Measurements from ENCODE around the gene RAB22A. TPM values are rescaled to one million over a fixed set of nuclear protein-coding genes. Genes with fewer than 3 reads are reported as not detected.
A peak's percentile ranks its signal among the peaks of the same experiment; 100 is the strongest.

The RAB22A gene
- total RNA-seq, 1 donor from 2014 or later, result 25.2 TPM

DNA sequence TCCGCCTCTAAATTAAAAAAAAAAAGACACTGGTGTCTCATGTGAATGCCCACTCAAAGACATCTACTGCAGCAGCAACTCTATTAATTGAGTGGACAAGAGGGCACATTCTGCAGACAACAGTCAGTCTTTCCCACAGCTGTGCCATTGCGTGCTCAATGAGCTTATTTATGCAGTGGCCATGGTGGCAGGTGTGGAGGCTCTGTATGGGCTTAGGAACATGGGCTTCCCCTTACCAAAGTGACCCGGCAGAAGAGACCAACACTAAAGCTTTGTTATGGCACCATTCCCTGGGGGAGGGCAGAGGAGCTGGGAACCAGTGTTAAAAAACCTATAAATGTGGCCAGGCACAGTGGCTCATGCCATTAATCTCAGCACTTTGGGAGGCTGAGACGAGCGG, 75.3 kb downstream of the RAB22A start:
- H3K36me3 Mint-ChIP-seq (ENCODE audit: low read depth), result peaks cover 3% of the 10 kb centered on the region
- TF ChIP-seq, protein P1, sequence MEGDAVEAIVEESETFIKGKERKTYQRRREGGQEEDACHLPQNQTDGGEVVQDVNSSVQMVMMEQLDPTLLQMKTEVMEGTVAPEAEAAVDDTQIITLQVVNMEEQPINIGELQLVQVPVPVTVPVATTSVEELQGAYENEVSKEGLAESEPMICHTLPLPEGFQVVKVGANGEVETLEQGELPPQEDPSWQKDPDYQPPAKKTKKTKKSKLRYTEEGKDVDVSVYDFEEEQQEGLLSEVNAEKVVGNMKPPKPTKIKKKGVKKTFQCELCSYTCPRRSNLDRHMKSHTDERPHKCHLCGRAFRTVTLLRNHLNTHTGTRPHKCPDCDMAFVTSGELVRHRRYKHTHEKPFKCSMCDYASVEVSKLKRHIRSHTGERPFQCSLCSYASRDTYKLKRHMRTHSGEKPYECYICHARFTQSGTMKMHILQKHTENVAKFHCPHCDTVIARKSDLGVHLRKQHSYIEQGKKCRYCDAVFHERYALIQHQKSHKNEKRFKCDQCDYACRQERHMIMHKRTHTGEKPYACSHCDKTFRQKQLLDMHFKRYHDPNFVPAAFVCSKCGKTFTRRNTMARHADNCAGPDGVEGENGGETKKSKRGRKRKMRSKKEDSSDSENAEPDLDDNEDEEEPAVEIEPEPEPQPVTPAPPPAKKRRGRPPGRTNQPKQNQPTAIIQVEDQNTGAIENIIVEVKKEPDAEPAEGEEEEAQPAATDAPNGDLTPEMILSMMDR (IDR thresholded peaks at IDR 0.05), result no peak
- H3K4me1 Mint-ChIP-seq (ENCODE audit: low read depth), result peaks cover 2% of the 10 kb centered on the region
- no peaks in the 10 kb centered on the region for H3K27me3 Mint-ChIP-seq (ENCODE audit: low read depth)
- no peak for DNase-seq (ENCODE audit: low spot score)
- no peak overlapping the region for H3K4me3 Mint-ChIP-seq (ENCODE audit: unreplicated experiment)
- peaks cover 16% of the 10 kb centered on the region for H3K9me3 Mint-ChIP-seq (ENCODE audit: low read depth)
- no peak overlapping the region for H3K27ac Mint-ChIP-seq (ENCODE audit: unreplicated experiment)

DNA sequence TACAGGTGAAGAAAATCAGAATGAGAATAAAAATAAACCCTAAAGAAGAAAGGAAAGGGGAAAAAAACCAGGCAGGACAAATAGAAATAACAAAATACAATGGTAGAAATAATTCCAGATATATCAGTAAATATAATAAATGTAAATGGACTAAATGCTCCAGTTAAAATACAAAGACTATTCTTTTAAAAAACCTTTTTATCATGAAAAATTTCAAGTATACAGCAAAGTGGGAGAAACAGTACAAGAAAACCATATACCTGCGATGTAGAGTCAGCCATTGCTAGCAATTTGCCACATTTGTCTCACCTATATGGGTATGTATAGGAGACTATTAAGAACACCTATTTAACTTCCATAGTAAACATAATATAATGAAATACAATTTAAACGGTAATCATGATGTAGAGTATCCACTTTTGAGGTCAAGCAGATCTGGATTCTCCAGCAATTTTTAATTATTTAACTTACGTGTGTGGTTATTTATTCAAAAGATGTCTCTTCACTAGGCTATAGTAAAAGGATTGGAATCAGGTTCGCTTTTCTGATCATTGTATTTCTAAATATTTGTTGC, 78.6 kb downstream of the RAB22A start:
- TF ChIP-seq, protein P1 (IDR thresholded peaks at IDR 0.05), result no peak
- Mint-ChIP-seq H3K9me3 (ENCODE audit: low read depth) (peaks cover 4% of the 10 kb centered on the region), H3K4me3 (ENCODE audit: unreplicated experiment) (no peak overlapping the region)

DNA sequence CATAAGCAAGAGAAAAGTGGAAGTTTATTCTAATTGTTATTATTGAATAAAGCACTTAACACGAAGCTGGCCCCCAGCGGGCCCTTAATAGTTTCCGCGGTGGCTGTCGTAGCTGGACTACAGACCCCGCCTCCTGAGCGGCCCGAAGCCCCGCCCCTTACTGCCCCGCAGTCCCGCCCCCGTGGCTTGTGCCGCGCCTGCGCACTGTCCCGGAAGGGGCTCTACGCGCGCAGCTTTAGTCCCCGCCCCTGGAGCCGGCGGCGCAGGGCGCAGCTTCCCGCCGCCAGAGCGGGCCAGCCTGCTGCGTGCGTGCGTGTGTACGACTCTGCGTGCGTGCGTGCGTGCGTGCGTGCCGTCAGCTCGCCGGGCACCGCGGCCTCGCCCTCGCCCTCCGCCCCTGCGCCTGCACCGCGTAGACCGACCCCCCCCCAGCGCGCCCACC, 79.4 kb downstream of the RAB22A start, which contains the start of gene VAPB:
Gene VAPB, plus strand, starts transcription at position 348 of the 442 bp plus-strand sequence. CDS start 231 bp downstream, outside the sequence.
- TF ChIP-seq, protein P1 (IDR thresholded peaks at IDR 0.05), result no peak
- no peaks in the 10 kb centered on the region for H3K27me3 Mint-ChIP-seq (ENCODE audit: low read depth)
- peak; percentile 99 for DNase-seq (ENCODE audit: low spot score)

More for the DNA sequence above, 78.6 kb downstream of the RAB22A start:
- no peak for DNase-seq (ENCODE audit: low spot score)
- H3K27me3 Mint-ChIP-seq (ENCODE audit: low read depth), result no peaks in the 10 kb centered on the region
- H3K27ac Mint-ChIP-seq (ENCODE audit: unreplicated experiment), result no peak overlapping the region
- peaks cover 34% of the 10 kb centered on the region for H3K4me1 Mint-ChIP-seq (ENCODE audit: low read depth)
- H3K36me3 Mint-ChIP-seq (ENCODE audit: low read depth), result no peaks in the 10 kb centered on the region

DNA sequence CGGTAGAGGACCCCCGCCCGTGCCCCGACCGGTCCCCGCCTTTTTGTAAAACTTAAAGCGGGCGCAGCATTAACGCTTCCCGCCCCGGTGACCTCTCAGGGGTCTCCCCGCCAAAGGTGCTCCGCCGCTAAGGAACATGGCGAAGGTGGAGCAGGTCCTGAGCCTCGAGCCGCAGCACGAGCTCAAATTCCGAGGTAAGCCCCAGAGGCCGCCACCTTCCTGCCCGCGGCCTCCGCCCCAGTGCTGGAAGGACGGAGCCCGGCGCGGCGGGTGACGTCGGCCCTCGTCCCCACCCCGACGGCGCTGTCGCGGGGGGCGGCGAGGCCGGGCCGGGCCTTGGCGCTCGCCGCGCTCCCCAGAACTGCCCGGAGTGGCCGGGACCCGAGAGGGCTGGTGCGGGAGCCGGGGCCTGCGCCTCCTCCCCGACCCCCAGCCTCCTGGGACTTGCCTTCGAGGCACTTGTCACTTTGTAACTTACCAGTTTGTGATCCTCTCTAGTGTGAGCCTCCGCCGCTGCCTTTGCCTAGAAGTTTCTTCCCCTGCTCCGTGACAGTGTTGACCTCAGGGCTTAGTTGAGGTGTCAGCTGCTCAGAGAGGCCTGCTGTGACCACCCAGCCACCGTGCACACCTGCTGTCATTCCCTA, 79.9 kb downstream of the RAB22A start:
- H3K27me3 Mint-ChIP-seq (ENCODE audit: low read depth), result no peaks in the 10 kb centered on the region
- H3K36me3 Mint-ChIP-seq (ENCODE audit: low read depth), result no peaks in the 10 kb centered on the region
- TF ChIP-seq, protein P1 (IDR thresholded peaks at IDR 0.05), result no peak
- H3K4me1 Mint-ChIP-seq (ENCODE audit: low read depth), result peaks cover 42% of the 10 kb centered on the region
- peaks cover 4% of the 10 kb centered on the region for H3K9me3 Mint-ChIP-seq (ENCODE audit: low read depth)
- peak overlapping the region; percentile 83 for H3K4me3 Mint-ChIP-seq (ENCODE audit: unreplicated experiment)
- H3K27ac Mint-ChIP-seq (ENCODE audit: unreplicated experiment), result peak overlapping the region; percentile 94
- DNase-seq (ENCODE audit: low spot score), result no peak

More for the DNA sequence above, 79.4 kb downstream of the RAB22A start, which contains the start of gene VAPB:
- peak within 1 kb of the TSS; percentile 83 for H3K4me3 Mint-ChIP-seq (ENCODE audit: unreplicated experiment)
- H3K9me3 Mint-ChIP-seq (ENCODE audit: low read depth), result peaks cover 4% of the 10 kb centered on the region
- no peaks in the 10 kb centered on the region for H3K36me3 Mint-ChIP-seq (ENCODE audit: low read depth)
- peak within 1 kb of the TSS; percentile 94 for H3K27ac Mint-ChIP-seq (ENCODE audit: unreplicated experiment)
- H3K4me1 Mint-ChIP-seq (ENCODE audit: low read depth), result peaks cover 38% of the 10 kb centered on the region

DNA sequence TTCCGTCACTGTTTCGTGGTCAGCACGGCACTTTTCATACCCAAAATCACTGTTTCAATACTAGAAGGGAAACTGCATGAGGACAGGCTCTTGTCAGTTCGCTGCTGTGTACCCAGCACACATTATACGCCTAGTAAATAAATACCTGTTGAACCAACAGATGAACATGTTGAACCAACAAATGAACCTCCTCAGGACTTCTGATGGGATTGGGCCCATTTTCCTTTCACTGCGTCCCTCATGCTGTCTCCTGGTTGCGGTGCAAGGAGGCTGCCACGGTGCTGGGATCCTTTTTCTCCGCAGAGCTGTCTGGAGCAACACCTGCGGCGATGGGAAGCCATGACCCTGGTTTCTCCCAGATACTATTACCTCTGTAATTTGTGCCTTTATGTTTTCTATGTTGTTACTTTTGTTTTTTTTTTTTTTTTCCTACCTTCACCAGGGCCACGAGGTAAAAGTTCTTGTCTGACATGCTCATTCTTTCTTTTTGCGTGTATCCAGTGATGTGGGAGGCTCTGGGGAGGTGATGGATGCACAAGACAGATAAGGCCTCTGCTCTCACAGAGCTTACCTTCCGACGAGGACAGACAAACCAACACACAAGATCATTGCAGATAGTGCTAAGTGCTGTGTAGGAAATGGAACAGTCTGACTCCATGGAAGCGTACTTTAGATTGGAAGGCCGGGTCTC, 80.6 kb downstream of the RAB22A start:
- peaks cover 4% of the 10 kb centered on the region for H3K9me3 Mint-ChIP-seq (ENCODE audit: low read depth)
- DNase-seq (ENCODE audit: low spot score), result no peak
- peak overlapping the region; percentile 94 for H3K27ac Mint-ChIP-seq (ENCODE audit: unreplicated experiment)
- H3K4me1 Mint-ChIP-seq (ENCODE audit: low read depth), result peaks cover 48% of the 10 kb centered on the region
- H3K4me3 Mint-ChIP-seq (ENCODE audit: unreplicated experiment), result peak overlapping the region; percentile 83
- H3K27me3 Mint-ChIP-seq (ENCODE audit: low read depth), result no peaks in the 10 kb centered on the region
- H3K36me3 Mint-ChIP-seq (ENCODE audit: low read depth), result no peaks in the 10 kb centered on the region
- TF ChIP-seq, protein P1 (IDR thresholded peaks at IDR 0.05), result no peak

Data from chondrocyte (in vitro differentiated cells).